IPS-20b (cell line): ENCODE measurements around the gene POLDIP2.

Experiments used
- H3K27ac ChIP-seq: one replicate; pipeline ENCODE4 v1.5.1; 2013; ENCODE audit warnings: low read length
- H3K27me3 ChIP-seq: 2 replicates; pipeline ENCODE4 v1.6.1; 2013; ENCODE audit warnings: mild to moderate bottlenecking, low read length, inconsistent platforms; ENCODE audit not compliant: insufficient read depth
- H3K36me3 ChIP-seq: 2 replicates; pipeline ENCODE4 v1.6.1; 2013; ENCODE audit warnings: low read depth, mild to moderate bottlenecking, inconsistent platforms, low read length, moderate library complexity; ENCODE audit not compliant: insufficient read depth
- H3K4me1 ChIP-seq: 2 replicates; pipeline ENCODE4 v1.6.1; 2013; ENCODE audit warnings: mild to moderate bottlenecking, control low read depth, inconsistent platforms, low read length, moderate library complexity; ENCODE audit not compliant: insufficient read depth
- H3K4me3 ChIP-seq: 2 replicates; pipeline ENCODE4 v1.5.1; 2013; ENCODE audit warnings: mild to moderate bottlenecking, low read length, inconsistent platforms
- H3K9ac ChIP-seq: 2 replicates; pipeline ENCODE4 v1.6.1; 2013; ENCODE audit warnings: low read depth, mild to moderate bottlenecking, inconsistent platforms, low read length, moderate library complexity
- H3K9me3 ChIP-seq: 2 replicates; pipeline ENCODE4 v1.6.1; 2013; ENCODE audit warnings: mild to moderate bottlenecking, low read depth, low read length, inconsistent platforms; ENCODE audit not compliant: insufficient read depth

POLDIP2 gene

DNA sequence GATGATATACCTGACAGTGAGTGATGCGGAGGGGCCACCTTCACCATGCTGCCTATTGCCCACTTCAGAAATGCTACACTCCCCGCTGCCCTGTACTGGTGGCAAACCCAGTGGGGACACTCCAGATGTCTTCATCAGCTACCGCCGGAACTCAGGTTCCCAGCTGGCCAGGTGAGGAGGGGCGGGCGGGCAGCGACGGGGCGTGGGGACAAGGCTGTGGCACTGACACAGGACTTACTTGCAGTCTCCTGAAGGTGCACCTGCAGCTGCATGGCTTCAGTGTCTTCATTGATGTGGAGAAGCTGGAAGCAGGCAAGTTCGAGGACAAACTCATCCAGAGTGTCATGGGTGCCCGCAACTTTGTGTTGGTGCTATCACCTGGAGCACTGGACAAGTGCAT lies 30.8 kb upstream of the POLDIP2 start:
- no peaks in the 10 kb centered on the region; the same call in 1 of the 2 replicates for H3K36me3 ChIP-seq
- H3K27ac ChIP-seq = no peak overlapping the region
- no peak overlapping the region for H3K9ac ChIP-seq
- H3K4me3 ChIP-seq = no peak overlapping the region
- no peaks in the 10 kb centered on the region for H3K9me3 ChIP-seq
- no peaks in the 10 kb centered on the region for H3K4me1 ChIP-seq
- H3K27me3 ChIP-seq = peaks cover 38% of the 10 kb centered on the region

DNA sequence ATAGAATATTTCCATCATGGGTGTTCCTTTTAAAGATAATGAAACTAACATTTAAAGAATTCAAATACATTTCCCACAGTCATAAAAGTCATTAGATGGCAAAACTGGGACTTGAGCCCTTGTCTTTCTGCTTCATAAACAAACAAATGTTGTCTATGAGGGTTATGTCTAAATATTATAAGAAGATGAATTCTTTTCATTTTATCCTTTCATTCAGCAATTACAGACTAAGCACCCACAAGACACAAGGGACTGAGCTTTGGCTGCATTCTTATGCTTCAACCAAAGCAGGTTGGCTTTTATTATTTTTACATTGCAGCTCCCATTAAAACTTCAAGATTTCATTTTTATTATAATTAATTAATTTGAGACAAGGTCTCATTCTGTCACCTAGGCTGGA lies 29.1 kb upstream of the POLDIP2 start:
- H3K9me3 ChIP-seq = no peaks in the 10 kb centered on the region
- no peak overlapping the region for H3K27ac ChIP-seq
- no peak overlapping the region for H3K4me3 ChIP-seq
- H3K4me1 ChIP-seq = no peaks in the 10 kb centered on the region
- H3K27me3 ChIP-seq = peaks cover 55% of the 10 kb centered on the region
- no peaks in the 10 kb centered on the region; the same call in 1 of the 2 replicates for H3K36me3 ChIP-seq
- no peak overlapping the region for H3K9ac ChIP-seq

DNA sequence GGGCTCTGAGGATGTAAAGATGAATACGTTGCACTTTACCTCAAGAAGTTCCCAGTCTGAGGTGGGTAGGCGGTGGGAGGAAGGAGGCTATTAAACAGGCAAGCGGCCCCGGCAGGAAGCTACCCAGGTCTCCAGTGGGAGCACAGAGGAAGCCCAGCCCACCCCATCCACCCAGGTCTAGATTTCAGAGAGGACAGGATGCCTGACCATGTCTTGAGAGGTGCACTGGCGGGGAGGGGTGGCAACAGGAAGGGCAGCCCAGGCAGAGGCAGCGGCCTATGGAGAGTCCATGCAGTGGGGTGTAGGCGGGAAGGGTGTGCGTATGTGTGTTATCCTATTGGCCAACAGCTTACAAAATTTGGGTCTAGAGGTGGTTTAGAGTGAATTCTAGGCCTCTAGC lies 28.1 kb upstream of the POLDIP2 start:
- H3K9ac ChIP-seq = no peak overlapping the region
- H3K27me3 ChIP-seq = peaks cover 65% of the 10 kb centered on the region
- no peaks in the 10 kb centered on the region for H3K4me1 ChIP-seq
- no peak overlapping the region for H3K27ac ChIP-seq
- H3K4me3 ChIP-seq = peak overlapping the region; percentile 76; the same call in 1 of the 2 replicates
- H3K9me3 ChIP-seq = no peaks in the 10 kb centered on the region
- no peaks in the 10 kb centered on the region; the same call in 1 of the 2 replicates for H3K36me3 ChIP-seq

DNA sequence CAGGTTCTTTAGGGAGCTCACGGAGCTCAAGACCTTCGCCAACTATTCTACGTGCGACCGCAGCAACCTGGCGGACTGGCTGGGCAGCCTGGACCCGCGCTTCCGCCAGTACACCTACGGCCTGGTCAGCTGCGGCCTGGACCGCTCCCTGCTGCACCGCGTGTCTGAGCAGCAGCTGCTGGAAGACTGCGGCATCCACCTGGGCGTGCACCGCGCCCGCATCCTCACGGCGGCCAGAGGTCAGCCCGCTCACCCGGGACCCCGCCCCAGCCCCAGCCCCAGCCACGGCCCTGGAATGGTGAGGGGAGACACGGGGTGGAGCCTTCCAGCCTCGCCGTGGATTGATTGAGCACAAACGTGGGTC lies 27.7 kb upstream of the POLDIP2 start:
- H3K36me3 ChIP-seq = no peaks in the 10 kb centered on the region
- H3K9me3 ChIP-seq = no peaks in the 10 kb centered on the region
- H3K4me1 ChIP-seq = no peaks in the 10 kb centered on the region
- peak overlapping the region; percentile 76 for H3K4me3 ChIP-seq
- H3K27ac ChIP-seq = no peak overlapping the region
- no peak overlapping the region for H3K9ac ChIP-seq
- H3K27me3 ChIP-seq = peaks cover 69% of the 10 kb centered on the region

DNA sequence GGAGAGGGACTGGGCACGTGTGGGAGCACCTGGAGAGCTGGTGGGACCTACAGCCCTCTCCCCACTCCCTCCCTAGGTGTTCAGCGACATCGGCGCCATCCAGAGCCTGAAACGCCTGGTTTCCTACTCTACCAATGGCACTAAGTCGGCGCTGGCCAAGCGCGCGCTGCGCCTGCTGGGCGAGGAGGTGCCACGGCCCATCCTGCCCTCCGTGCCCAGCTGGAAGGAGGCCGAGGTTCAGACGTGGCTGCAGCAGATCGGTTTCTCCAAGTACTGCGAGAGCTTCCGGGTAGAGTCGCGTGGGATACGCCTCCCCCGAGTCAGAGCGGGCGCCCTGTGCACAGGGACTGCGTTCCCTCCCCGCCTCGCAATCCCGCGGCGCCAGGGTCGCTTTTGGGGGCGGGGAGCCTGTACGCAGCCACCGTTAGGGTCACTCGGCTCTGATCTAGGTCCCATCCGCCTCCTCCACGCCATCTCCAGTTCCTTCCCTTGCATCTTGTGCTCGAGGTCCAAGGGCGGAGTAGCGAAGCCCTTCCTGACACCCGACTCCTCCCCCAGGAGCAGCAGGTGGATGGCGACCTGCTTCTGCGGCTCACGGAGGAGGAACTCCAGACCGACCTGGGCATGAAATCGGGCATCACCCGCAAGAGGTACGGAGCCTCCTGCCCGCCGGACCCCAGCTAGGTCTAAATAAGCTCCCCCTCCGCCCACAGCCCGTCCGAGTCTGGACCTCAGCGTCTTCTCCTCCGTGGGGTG lies 27.1 kb upstream of the POLDIP2 start:
- peak overlapping the region; percentile 76 for H3K4me3 ChIP-seq
- no peaks in the 10 kb centered on the region for H3K4me1 ChIP-seq
- H3K27ac ChIP-seq = no peak overlapping the region
- H3K9me3 ChIP-seq = no peaks in the 10 kb centered on the region
- H3K36me3 ChIP-seq = no peaks in the 10 kb centered on the region
- peaks cover 75% of the 10 kb centered on the region for H3K27me3 ChIP-seq
- H3K9ac ChIP-seq = peak overlapping the region; percentile 39; the same call in 1 of the 2 replicates

DNA sequence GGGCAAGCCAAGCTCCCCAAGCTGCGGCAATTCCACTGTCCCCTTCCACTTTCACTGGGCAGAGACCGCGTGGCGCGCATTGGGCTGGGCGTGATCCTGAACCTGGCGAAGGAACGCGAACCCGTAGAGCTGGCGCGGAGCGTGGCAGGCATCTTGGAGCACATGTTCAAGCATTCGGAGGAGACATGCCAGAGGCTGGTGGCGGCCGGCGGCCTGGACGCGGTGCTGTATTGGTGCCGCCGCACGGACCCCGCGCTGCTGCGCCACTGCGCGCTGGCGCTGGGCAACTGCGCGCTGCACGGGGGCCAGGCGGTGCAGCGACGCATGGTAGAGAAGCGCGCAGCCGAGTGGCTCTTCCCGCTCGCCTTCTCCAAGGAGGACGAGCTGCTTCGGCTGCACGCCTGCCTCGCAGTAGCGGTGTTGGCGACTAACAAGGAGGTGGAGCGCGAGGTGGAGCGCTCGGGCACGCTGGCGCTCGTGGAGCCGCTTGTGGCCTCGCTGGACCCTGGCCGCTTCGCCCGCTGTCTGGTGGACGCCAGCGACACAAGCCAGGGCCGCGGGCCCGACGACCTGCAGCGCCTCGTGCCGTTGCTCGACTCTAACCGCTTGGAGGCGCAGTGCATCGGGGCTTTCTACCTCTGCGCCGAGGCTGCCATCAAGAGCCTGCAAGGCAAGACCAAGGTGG lies 24.0 kb upstream of the POLDIP2 start:
- Histone ChIP-seq H3K27me3 (peaks cover 74% of the 10 kb centered on the region), H3K9me3 (no peaks in the 10 kb centered on the region), H3K27ac (no peak overlapping the region), H3K36me3 (no peaks in the 10 kb centered on the region), H3K9ac (no peak overlapping the region), H3K4me3 (peak overlapping the region; percentile 48; the same call in 1 of the 2 replicates), H3K4me1 (no peaks in the 10 kb centered on the region)

DNA sequence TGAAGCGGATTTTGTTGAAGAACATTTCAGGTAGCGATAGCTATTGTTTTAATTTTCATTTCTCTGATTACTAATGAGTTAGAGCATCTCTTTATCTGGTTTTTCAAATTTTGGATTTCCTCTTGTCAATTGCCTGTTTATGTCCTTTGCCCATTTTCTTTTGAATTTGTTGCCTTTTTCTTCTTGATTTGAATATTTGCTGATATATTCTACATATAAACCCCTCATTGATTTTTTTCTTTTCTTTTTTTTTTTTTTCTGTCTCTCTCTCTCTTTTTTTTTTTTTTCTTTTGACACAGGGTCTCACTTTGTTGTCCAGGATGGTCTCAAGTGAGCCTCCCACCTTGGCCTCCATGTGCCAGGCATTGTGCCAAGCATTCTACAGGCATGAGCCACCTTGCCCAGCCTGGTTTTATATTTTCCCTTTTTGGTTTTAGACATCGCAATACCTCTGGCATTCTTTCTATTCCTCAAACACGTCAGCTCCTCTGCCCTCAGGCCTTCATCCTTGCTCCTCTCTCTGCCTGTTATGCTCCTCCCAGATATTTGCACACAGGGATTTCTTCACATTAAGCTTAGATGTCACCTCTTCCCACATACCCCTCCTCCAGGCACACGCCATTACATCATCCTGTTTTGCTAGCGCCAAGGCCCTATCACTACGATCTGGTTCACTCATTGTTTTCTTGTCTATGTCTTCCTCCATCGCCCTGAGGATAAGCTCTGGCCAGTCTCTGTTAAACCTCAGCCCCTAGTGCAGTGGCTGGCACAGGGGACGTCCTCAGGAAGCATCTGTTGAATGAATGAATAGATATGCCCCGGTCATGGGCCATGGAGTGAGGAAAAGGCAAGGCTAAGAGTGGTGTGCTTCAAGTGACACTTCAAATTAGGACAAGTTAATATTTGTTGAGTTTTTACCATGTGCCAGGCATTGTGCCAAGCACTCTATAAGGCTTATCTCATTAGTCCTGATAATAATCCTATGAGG lies 22.8 kb upstream of the POLDIP2 start:
- Histone ChIP-seq H3K9ac (no peak overlapping the region), H3K27ac (no peak overlapping the region)

DNA sequence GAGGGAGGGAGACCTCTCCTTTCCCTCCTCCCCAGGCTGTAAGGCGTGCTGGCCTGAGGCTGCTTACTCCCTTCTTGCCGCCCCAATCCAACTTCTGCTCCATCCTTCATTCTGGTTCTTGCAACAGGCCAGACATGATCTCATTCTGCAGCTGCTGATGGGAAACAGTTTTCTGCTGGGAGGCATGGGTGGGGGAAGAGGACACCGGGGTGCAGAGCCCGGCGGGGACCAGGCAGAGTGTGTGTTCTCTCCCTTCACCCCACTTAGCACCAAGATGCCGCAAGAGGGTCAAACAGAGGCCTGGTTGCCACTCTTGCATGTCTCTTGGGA lies 15.6 kb upstream of the POLDIP2 start:
- Histone ChIP-seq H3K9ac (no peak overlapping the region), H3K4me1 (peaks cover 9% of the 10 kb centered on the region; the same call in 1 of the 2 replicates), H3K9me3 (no peaks in the 10 kb centered on the region), H3K4me3 (peak overlapping the region; percentile 80; the same call in 1 of the 2 replicates), H3K36me3 (no peaks in the 10 kb centered on the region), H3K27ac (no peak overlapping the region), H3K27me3 (peaks cover 34% of the 10 kb centered on the region)

More for the DNA sequence above, 22.8 kb upstream of the POLDIP2 start:
- Histone ChIP-seq H3K4me3 (no peak overlapping the region), H3K27me3 (peaks cover 62% of the 10 kb centered on the region), H3K9me3 (no peaks in the 10 kb centered on the region), H3K36me3 (no peaks in the 10 kb centered on the region), H3K4me1 (no peaks in the 10 kb centered on the region)

DNA sequence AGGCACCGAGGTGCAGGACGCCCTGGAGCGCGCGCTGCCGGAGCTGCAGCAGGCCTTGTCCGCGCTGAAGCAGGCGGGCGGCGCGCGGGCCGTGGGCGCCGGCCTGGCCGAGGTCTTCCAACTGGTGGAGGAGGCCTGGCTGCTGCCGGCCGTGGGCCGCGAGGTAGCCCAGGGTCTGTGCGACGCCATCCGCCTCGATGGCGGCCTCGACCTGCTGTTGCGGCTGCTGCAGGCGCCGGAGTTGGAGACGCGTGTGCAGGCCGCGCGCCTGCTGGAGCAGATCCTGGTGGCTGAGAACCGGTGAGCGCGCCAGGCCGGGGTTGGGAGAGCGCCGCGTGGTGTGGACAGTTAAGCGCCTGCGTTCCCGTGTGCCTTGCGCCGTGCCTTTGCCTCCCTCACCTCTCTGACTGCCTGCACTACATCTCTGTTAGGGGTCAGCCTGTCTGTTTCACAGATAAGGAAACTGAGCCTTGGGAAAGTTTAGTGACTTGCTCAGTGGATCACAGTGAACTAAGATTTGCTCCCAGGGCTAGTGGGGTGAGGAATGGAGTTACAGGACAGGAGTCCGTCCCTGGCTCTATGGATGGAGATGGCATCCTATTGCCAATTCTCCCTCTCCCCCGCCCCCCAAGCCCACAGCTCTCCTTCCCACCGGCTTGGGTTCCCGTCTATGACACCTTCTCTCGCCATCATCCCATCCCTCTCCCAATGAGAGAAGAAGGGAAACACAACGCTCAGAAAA lies 15.0 kb upstream of the POLDIP2 start:
- Histone ChIP-seq H3K9ac (peak overlapping the region; percentile 51; the same call in 1 of the 2 replicates), H3K4me1 (peaks cover 9% of the 10 kb centered on the region; the same call in 1 of the 2 replicates), H3K27me3 (peaks cover 34% of the 10 kb centered on the region), H3K27ac (no peak overlapping the region), H3K9me3 (no peaks in the 10 kb centered on the region), H3K36me3 (no peaks in the 10 kb centered on the region), H3K4me3 (peak overlapping the region; percentile 80; the same call in 1 of the 2 replicates)

DNA sequence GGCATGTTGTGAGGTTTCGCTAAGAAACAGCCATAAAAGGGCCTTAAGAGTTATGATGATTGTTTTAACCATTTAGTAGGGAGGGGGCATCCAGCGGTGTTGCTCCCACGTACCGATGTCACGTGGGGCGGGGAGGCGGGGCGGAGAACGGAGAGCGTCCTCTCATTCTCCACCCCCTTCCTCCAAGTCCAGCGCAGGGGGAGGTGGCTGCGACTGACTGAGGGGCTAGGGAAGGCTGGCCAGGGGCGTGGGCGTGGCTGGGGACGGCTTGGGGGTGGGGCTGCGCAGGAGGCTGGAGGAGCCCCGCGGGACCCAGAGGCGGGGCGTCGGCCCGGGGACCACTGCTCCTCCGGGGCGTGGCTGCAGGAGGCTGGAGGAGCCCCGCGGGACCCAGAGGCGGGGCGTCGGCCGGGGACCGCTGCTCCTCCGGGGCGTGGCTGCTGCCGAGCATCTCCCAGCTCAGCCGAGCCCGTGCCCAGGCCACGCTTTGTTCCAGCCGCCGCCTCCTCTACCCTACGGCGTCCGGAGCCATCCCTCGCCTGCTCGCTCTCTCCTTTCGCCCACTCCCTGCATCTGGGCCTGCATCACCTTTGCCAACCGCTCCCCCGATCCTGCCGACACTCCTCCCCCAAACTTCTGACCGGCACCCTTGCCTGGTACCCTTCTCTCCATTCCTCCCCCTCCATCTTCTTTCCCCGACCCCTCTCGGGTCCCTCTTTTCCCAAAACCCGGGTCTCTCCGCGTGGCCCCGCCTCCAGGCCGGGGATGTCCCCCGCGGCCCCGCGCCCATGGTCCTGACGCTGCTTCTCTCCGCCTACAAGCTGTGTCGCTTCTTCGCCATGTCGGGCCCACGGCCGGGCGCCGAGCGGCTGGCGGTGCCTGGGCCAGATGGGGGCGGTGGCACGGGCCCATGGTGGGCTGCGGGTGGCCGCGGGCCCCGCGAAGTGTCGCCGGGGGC lies 14.2 kb upstream of the POLDIP2 start, which contains the start of gene SARM1:
Gene SARM1, plus strand, starts transcription at position 450 of the 958 bp plus-strand sequence. Its CDS starts 339 bp downstream, at position 789.
- H3K9me3 ChIP-seq = no peaks in the 10 kb centered on the region
- H3K27me3 ChIP-seq = peaks cover 34% of the 10 kb centered on the region
- peak within 1 kb of the TSS; percentile 80 for H3K4me3 ChIP-seq
- peaks cover 9% of the 10 kb centered on the region; the same call in 1 of the 2 replicates for H3K4me1 ChIP-seq
- peak within 1 kb of the TSS; percentile 51; the same call in 1 of the 2 replicates for H3K9ac ChIP-seq
- H3K27ac ChIP-seq = no peak within 1 kb of the TSS
- H3K36me3 ChIP-seq = no peaks in the 10 kb centered on the region
